Testis (tissue), 2 donors: ENCODE results near the gene RPS21.

Experiments
- POLR2A ChIP-seq: fragments of 450-650 bp; IDR thresholded peaks from one replicate; pipeline ENCODE4 v1.6.1; 2017; ENCODE audit warnings: antibody characterized with exemption, mild to moderate bottlenecking, moderate library complexity
- TF ChIP-seq, protein P1 (sequence below), 3 experiments: fragments of 450-650 bp in 2 of 3; fragments of 200-600 bp in 1 of 3; sonication (generic) in 1 of 3; IDR thresholded peaks; one replicate each; pipeline ENCODE4 v1.5.1; 2016 to 2019; ENCODE audit warnings: antibody characterized with exemption in 3 of 3, mild to moderate bottlenecking in 2 of 3, moderate library complexity in 1 of 3

DNA sequence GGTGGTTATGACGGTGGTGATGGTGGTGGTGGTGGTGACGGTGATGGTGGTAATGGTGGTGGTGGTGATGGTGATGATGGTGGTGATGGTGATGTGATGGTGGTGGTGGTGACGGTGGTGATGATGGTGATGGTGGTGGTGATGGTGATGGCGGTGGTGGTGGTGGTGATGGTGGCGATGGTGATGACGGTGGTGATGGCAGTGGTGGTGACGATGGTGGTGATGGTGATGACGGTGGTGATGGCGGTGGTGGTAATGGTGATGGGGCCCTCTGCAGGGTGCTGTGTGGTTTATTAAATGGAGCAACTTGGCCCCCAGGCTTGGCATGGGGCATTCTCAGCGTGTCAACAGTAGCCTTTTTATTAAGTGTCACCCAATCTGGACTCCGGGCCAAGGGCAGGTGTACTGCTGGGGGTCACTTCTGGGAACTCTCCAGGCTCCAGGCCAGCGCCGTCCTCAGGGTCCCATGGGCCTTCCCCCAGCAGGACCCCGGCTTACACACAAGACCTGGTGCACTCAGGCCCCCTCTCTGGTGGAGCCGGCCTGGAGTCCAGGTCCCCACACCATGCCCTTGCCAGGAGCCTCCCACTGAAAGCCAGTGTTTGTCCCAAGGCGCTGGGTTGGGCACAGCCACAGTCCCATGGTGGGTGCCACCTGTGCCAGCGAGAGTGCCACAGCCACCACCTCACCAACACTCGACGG is 11.4 kb downstream of the RPS21 start:
- no peak for TF ChIP-seq POLR2A
- TF ChIP-seq, protein P1, sequence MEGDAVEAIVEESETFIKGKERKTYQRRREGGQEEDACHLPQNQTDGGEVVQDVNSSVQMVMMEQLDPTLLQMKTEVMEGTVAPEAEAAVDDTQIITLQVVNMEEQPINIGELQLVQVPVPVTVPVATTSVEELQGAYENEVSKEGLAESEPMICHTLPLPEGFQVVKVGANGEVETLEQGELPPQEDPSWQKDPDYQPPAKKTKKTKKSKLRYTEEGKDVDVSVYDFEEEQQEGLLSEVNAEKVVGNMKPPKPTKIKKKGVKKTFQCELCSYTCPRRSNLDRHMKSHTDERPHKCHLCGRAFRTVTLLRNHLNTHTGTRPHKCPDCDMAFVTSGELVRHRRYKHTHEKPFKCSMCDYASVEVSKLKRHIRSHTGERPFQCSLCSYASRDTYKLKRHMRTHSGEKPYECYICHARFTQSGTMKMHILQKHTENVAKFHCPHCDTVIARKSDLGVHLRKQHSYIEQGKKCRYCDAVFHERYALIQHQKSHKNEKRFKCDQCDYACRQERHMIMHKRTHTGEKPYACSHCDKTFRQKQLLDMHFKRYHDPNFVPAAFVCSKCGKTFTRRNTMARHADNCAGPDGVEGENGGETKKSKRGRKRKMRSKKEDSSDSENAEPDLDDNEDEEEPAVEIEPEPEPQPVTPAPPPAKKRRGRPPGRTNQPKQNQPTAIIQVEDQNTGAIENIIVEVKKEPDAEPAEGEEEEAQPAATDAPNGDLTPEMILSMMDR (IDR thresholded peaks at IDR 0.05): no peak
